AG04449 (cell line): ENCODE measurements around the gene FOXN3.

Experiments used
- CTCF ChIA-PET: fragments of 350-600 bp; formaldehyde crosslinking; extraction: SDS; loops from one replicate; lab custom pipeline; 2021; ENCODE audit warnings: antibody characterized with exemption; lab: Yijun Ruan, JAX
- POLR2A ChIA-PET: fragments of 400-600, 350-600 bp; formaldehyde crosslinking; extraction: SDS; loops from one replicate; lab custom pipeline; 2020; ENCODE audit warnings: antibody characterized with exemption, inconsistent platforms; lab: Yijun Ruan, JAX
- DNase-seq: peaks from one replicate; pipeline ENCODE4 v3.0.0-alpha.2; 2010; ENCODE audit warnings: low read depth, low spot score
- H3K4me3 ChIP-seq: 2 replicates; pipeline ENCODE4 v1.5.1; 2011; ENCODE audit warnings: low read depth, mild to moderate bottlenecking, control low read depth, low read length
- TF ChIP-seq, protein P1 (sequence below): IDR thresholded peaks from one replicate; pipeline ENCODE4 v1.5.1; 2011; ENCODE audit warnings: mild to moderate bottlenecking, moderate library complexity, low read length, control low read depth, inconsistent platforms; ENCODE audit not compliant: insufficient read depth; ENCODE audit errors: missing control alignments

The FOXN3 gene

DNA sequence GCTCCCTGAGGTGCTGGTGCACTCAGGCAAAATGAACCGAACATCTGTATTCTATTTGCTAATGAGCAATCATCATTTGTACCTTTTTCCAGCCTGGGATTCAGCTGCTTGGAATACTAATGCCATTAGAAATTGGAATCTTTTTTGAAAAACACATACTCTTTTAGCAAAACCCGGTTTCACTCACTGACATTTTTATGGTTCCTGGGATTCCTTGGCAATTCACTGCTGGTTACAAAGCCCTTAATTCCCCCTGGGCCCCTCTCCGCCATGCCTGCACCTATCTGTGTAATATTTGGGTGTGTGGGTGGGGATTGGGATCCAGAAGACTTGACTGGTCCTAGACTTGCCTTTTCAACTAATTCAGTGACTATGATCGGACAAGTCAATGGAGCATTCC lies 199.1 kb downstream of the FOXN3 start:
- CTCF ChIA-PET: no interaction called here
- TF ChIP-seq, protein P1, sequence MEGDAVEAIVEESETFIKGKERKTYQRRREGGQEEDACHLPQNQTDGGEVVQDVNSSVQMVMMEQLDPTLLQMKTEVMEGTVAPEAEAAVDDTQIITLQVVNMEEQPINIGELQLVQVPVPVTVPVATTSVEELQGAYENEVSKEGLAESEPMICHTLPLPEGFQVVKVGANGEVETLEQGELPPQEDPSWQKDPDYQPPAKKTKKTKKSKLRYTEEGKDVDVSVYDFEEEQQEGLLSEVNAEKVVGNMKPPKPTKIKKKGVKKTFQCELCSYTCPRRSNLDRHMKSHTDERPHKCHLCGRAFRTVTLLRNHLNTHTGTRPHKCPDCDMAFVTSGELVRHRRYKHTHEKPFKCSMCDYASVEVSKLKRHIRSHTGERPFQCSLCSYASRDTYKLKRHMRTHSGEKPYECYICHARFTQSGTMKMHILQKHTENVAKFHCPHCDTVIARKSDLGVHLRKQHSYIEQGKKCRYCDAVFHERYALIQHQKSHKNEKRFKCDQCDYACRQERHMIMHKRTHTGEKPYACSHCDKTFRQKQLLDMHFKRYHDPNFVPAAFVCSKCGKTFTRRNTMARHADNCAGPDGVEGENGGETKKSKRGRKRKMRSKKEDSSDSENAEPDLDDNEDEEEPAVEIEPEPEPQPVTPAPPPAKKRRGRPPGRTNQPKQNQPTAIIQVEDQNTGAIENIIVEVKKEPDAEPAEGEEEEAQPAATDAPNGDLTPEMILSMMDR: no peak
- H3K4me3 ChIP-seq: no peak overlapping the region
- DNase-seq: no peak
- POLR2A ChIA-PET: no interaction called here

DNA sequence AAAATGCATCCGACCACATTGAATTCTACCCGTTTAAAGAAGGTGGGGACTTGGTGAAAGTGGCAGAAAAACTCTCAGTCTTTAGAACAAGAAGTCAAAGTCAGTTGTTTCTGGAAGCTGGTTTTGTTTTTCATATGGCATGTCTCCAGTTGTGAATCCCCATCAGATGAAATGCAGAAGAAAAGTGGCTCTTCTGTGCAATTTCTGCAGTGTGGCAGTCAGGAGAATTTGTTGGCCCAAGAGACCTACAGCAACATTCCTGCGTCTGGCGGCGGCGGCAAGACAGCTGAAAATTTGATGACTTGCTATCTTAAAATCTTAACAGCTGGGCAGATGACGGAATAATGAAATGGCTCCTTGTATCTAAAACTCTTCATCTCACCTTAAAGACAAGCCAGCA lies 201.5 kb downstream of the FOXN3 start:
- no peak overlapping the region for H3K4me3 ChIP-seq
- DNase-seq: no peak
- ChIA-PET CTCF (no interaction called here), POLR2A (no interaction called here)
- TF ChIP-seq, protein P1: no peak

DNA sequence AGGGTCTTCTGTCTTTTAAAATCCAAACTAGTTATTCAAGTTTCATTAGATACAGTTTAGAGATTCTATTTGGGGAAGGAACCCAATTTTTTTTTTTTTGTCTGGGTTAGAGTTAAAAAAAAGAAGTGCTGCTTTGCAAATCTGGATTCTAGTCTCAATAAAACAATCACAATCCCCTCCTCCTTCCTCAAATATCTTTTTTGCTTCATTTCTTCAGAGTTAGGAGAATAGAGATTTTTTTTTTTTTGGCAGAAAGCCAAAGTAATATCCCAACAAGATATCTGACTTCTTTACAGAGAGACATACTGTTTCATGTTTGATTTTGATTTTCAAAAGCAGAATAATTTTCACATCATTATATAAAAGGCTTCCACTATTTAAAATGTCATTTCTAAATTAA lies 201.9 kb downstream of the FOXN3 start:
- CTCF ChIA-PET: no interaction called here
- TF ChIP-seq, protein P1: no peak
- POLR2A ChIA-PET: no interaction called here
- H3K4me3 ChIP-seq: no peak overlapping the region
- no peak for DNase-seq

DNA sequence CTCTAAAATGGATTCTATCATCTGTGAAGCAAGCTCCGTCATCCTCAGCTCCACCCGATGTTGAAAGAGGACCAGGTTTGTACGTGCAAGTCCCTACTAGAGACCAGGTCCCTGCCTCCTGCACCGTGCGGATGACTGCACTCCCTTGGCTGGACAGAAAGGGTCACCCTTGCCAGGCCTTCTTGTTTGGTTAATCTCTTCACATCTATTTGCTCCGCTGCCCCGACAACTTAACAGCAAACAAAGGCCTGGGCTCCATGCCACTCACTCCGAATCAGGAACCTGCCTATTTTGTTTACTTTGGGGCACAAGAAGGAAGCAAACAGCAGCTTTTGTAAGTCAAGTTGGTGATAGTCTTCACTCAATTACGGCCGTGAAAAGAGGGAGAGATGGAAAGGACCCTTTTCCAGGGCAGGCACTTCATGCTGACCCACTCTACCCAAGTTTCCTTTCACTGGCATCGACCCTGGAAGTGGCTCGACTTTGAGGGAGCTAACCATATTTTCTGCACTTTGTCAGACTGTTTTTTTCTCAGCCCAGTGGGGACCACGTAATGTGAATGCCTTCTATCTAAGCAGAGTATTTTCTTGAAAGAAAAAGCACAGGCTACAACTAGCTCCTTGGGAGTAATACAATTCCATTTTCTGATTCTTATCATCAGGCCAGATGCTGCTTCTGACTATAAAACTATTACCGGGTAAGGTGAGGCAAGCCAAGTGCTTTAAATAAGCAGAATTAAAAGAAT lies 202.6 kb downstream of the FOXN3 start:
- H3K4me3 ChIP-seq: no peak overlapping the region
- POLR2A ChIA-PET: no interaction called here
- TF ChIP-seq, protein P1: no peak
- DNase-seq: no peak
- CTCF ChIA-PET: interaction anchor here (1.2 to 2.0 kb wide), 2 partner anchors 37 to 174 kb away, joined by 3 to 5 read pairs; no protein-coding TSS in a partner anchor

DNA sequence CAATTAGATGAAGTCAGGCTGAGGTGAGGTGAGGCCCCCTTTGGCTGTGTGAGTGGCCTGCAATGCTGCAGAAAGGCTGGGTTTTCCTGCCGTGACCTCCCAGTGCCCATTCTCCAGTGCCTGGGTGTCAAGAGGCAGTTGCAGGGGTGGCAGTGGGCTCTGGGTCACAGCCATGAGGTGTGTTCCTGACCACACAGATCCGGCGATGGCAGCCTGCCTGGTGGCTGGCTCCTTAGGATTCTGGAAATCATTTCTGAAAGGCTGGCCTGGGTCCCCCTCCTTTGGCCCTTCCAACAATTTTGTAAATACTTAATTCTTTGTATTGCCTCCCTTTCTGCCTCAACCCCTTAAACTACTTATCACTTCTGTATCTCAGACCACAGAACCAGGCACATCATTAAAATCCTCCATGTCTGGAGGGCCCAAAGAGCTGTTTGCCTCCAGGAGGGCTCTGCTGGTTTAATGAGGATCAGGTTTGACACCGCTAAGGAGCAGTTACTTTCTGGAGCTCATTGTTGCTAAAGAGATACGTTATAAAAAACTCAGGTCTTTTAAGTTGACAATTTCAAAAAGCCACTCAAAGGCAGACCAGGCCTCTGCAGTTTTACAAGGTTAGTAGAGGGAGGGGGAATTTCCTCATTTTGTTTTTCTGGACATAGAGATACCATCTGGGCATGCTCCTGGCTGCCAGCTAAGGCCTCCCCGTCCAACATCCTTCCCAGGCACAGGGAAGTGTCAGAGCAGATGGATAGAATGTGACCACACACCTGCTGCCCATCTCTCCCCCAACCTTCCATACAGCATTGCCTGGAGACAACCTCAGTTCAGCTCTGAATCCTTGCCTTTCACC lies 204.4 kb downstream of the FOXN3 start:
- CTCF ChIA-PET: interaction anchor here (0.9 to 2.0 kb wide), 3 partner anchors 35 to 172 kb away, joined by 3 to 5 read pairs (median 4); no protein-coding TSS in a partner anchor
- POLR2A ChIA-PET: no interaction called here
- no peak for DNase-seq
- TF ChIP-seq, protein P1: no peak
- H3K4me3 ChIP-seq: no peak overlapping the region

DNA sequence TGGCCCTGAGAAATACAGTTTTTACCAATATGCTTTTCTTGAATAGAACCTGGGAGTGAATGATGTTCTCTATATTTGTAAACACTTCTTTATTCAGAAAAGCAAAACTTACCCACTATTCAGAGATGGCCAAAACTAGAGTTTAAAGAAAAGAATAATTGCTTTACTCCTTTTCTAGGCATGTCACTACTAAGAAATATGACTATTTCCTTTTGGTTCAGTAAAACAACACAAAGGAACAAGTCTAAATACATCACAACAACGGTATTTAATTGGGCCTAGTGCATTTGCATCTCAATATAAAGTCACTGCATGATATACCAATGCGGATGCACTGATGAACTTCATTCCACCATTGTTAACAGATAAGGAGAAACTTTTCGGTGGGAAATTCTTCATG lies 207.5 kb downstream of the FOXN3 start:
- ChIA-PET CTCF (no interaction called here), POLR2A (no interaction called here)
- no peak overlapping the region for H3K4me3 ChIP-seq
- TF ChIP-seq, protein P1: no peak
- DNase-seq: no peak
